ENCODE data around the gene TNKS2. TPM values are rescaled to one million over a fixed set of nuclear protein-coding genes. Genes with fewer than 3 reads are reported as not detected.
"Not testable (repeated sequence)": the region's sequence is repeated elsewhere in the genome, so short reads cannot be mapped to it uniquely, and the experiment has no call there.

TNKS2 gene
- total RNA-seq, 1 donor from 2014 or later = 82.0 TPM

GRCh38 chr10:91796331-91797047, 1.7 kb upstream of the TNKS2 start:
- DNase-seq = peak; percentile 26

- peak; percentile 34 for DNase-seq
These were observed 1.1 kb upstream of the TNKS2 start for GRCh38 chr10:91797048-91797690.

GRCh38 chr10:91798649-91799611, 704 bp downstream of the TNKS2 start:
- DNase-seq = peak; percentile 75

GRCh38 chr10:91799612-91799975, 1.4 kb downstream of the TNKS2 start:
- no peak for DNase-seq

GRCh38 chr10:91800182-91800581, 2.0 kb downstream of the TNKS2 start:
- peak; percentile 7 for DNase-seq

GRCh38 chr10:91800756-91801155, 2.5 kb downstream of the TNKS2 start:
- DNase-seq = no peak

- no peak for DNase-seq
These were observed 5.3 kb downstream of the TNKS2 start for GRCh38 chr10:91803386-91804125.

- DNase-seq = no peak
These were observed 5.9 kb downstream of the TNKS2 start for GRCh38 chr10:91804126-91804510.

- no peak for DNase-seq
These were observed 7.0 kb downstream of the TNKS2 start for GRCh38 chr10:91805110-91805838.

- DNase-seq = not testable (repeated sequence)
These were observed 9.0 kb downstream of the TNKS2 start for GRCh38 chr10:91807264-91807663.

- no peak for DNase-seq
These were observed 15.0 kb downstream of the TNKS2 start for GRCh38 chr10:91813251-91813650.

GRCh38 chr10:91816981-91817380, 18.8 kb downstream of the TNKS2 start:
- no peak for DNase-seq

GRCh38 chr10:91820144-91820543, 21.9 kb downstream of the TNKS2 start:
- no peak for DNase-seq

GRCh38 chr10:91824076-91824475, 25.9 kb downstream of the TNKS2 start:
- DNase-seq = no peak

- DNase-seq = no peak
These were observed 31.0 kb downstream of the TNKS2 start for GRCh38 chr10:91829268-91829667.

GRCh38 chr10:91838199-91838598, 40.0 kb downstream of the TNKS2 start:
- no peak for DNase-seq

GRCh38 chr10:91843083-91843482, 44.9 kb downstream of the TNKS2 start:
- no peak for DNase-seq

GRCh38 chr10:91856637-91857036, 58.4 kb downstream of the TNKS2 start:
- DNase-seq = peak; percentile 22

GRCh38 chr10:91860885-91861284, 62.7 kb downstream of the TNKS2 start:
- DNase-seq = no peak

- no peak for DNase-seq
These were observed 65.9 kb downstream of the TNKS2 start for GRCh38 chr10:91864099-91864498.

GRCh38 chr10:91864744-91865143, 66.5 kb downstream of the TNKS2 start:
- no peak for DNase-seq
